C4-2B (cell line): ENCODE data around the gene CHRM2.

Experiments
- CTCF ChIP-seq: fragments of 450-650 bp; conservative IDR thresholded peaks from 2 replicates; pipeline ENCODE4 v1.5.1; 2017; ENCODE audit warnings: mild to moderate bottlenecking
- ZFX ChIP-seq: fragments of 450-650 bp; IDR thresholded peaks from 2 replicates; pipeline ENCODE4 v1.6.1; 2017

DNA sequence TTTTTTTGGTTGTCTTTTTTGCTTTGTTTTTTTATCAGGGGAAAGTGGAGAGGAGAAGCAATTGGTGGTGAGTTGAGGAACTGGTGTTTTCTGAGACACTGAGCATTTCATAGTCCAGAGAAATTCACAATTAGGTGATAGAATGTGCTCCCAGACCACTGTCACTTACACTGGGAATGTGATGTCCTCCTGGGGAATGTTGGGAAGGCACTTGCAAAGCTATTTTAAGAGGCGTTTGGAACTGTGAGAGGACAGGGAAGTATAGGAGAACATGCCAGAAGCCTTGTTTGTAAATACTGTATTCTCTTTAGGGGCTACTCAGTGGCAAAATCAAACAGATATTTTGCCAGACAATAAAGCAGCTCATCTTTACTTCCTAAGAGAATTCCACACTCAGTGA is 16.0 kb downstream of the CHRM2 start:
- TF ChIP-seq ZFX (no peak), CTCF (no peak)
